IPS-18a (cell line): ENCODE measurements around the gene BLCAP.
"Not testable (repeated sequence)": the region's sequence is repeated elsewhere in the genome, so short reads cannot be mapped to it uniquely, and the experiment has no call there.

Experiments
- H3K27ac ChIP-seq: one replicate; pipeline ENCODE4 v1.5.1; 2013; ENCODE audit warnings: low read length
- H3K27me3 ChIP-seq: one replicate; pipeline ENCODE4 v1.6.1; 2013; ENCODE audit warnings: mild to moderate bottlenecking, low read length; ENCODE audit not compliant: control insufficient read depth, insufficient read depth
- H3K36me3 ChIP-seq: one replicate; pipeline ENCODE4 v1.6.1; 2013; ENCODE audit warnings: low read depth, low read length; ENCODE audit not compliant: control insufficient read depth
- H3K4me1 ChIP-seq: one replicate; pipeline ENCODE4 v1.6.1; 2013; ENCODE audit warnings: low read depth, low read length; ENCODE audit not compliant: control insufficient read depth
- H3K4me3 ChIP-seq: one replicate; pipeline ENCODE4 v1.5.1; 2013; ENCODE audit warnings: low read length
- H3K9ac ChIP-seq: one replicate; pipeline ENCODE4 v1.6.1; 2013; ENCODE audit warnings: mild to moderate bottlenecking, low read length, moderate library complexity
- H3K9me3 ChIP-seq: one replicate; pipeline ENCODE4 v1.6.1; 2013; ENCODE audit warnings: low read depth, low read length; ENCODE audit not compliant: control insufficient read depth

BLCAP gene

DNA sequence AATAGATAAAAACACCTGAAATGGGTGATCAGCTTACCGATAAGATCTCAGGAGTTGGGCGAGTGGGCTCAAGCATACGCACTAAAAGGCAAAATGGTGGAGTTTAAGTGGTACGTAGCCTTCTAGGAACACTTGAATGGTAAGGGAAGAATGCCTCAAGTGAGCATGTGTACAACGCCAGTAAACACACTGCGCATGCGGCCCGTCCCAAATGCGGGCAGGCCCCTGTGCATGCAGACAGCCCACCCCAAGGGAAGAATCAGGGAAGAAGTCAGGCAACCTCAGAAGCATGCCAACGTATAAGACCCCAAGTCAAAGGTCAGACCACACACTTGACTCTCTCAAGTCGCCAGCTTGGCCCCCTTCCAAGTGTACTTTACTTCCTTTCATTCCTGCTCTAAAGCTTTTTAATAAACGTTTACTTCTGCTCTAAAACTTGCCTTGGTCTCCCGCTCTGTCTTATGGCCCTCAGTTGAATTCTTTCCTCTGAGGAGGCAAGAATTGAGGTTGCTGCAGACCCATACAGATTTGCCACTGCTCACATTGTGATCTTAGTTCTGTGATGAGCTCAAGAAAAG, 27.1 kb upstream of the BLCAP start:
- not testable (repeated sequence) for H3K4me1 ChIP-seq, H3K4me3 ChIP-seq, H3K27ac ChIP-seq, H3K27me3 ChIP-seq, H3K36me3 ChIP-seq, H3K9me3 ChIP-seq, H3K9ac ChIP-seq

DNA sequence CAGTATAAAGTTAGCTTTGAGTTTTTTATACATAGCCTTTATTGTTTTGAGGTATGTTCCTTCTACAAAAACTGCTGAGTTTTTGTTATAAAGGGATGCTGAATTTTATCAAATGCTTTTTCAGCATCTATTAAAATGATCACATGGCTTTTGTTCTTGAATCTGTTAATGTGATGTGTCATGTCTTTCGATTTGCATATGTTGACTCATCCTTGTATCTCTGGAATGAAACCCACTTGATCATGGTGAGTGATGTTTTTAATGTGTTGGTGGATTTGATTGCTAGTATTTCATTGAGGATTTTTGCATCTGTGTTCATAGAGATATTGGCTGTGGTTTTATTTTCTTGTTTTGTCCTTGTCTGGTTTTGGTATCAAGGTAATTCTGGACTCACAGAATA, 24.7 kb upstream of the BLCAP start:
- Histone ChIP-seq H3K4me3 (no peak overlapping the region), H3K9me3 (no peaks in the 10 kb centered on the region), H3K4me1 (no peaks in the 10 kb centered on the region), H3K36me3 (no peaks in the 10 kb centered on the region), H3K9ac (no peak overlapping the region), H3K27me3 (no peaks in the 10 kb centered on the region), H3K27ac (no peak overlapping the region)

GRCh38 chr20:37551660-37552059, 24.0 kb upstream of the BLCAP start:
- not testable (repeated sequence) for H3K4me3 ChIP-seq, H3K36me3 ChIP-seq, H3K9me3 ChIP-seq, H3K27me3 ChIP-seq, H3K27ac ChIP-seq, H3K4me1 ChIP-seq, H3K9ac ChIP-seq

GRCh38 chr20:37550101-37550920, 22.6 kb upstream of the BLCAP start:
- not testable (repeated sequence) for H3K4me3 ChIP-seq, H3K36me3 ChIP-seq, H3K27me3 ChIP-seq, H3K9me3 ChIP-seq, H3K27ac ChIP-seq, H3K4me1 ChIP-seq, H3K9ac ChIP-seq

DNA sequence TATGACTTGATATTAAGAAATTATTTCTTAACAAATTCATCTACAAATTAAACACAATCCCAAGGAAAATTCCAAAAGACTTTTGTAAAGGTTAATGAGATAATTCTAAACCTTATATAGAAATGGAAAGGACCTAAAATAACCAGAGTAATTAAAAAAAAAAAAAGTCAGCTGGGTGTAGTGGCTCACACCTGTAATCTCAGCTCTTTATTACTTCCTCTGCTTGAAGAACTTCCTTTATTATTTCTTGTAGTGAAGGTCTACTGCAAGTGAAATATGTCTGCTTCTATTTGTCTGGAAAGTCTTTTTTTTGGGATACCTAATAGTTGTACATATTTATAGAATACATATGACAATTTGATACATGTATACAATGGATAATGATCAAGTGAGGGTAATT, 20.2 kb upstream of the BLCAP start:
- no peaks in the 10 kb centered on the region for H3K36me3 ChIP-seq
- H3K4me1 ChIP-seq = no peaks in the 10 kb centered on the region
- H3K9me3 ChIP-seq = no peaks in the 10 kb centered on the region
- H3K27ac ChIP-seq = no peak overlapping the region
- H3K9ac ChIP-seq = no peak overlapping the region
- H3K4me3 ChIP-seq = no peak overlapping the region
- no peaks in the 10 kb centered on the region for H3K27me3 ChIP-seq

DNA sequence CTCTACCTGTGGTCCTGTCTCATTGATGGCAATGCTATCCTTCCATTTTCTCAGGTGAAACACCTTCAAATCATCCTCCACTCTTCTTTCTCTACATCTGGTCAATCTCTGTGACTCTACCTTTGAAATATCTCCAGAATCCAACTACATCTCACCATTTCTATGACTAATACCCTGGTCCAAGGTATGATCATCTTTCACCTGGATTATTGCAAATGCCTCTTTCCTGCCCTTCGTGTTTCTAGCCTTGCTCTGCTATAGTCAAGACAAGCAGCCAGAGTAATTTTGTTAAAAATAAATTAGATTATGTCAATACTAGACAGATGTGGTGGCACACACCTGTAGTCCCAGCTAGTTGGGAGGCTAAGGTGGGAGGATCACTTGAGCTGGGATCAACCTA, 17.8 kb upstream of the BLCAP start:
- Histone ChIP-seq H3K36me3 (no peaks in the 10 kb centered on the region), H3K27ac (no peak overlapping the region), H3K4me3 (no peak overlapping the region), H3K27me3 (no peaks in the 10 kb centered on the region), H3K9ac (no peak overlapping the region), H3K9me3 (no peaks in the 10 kb centered on the region), H3K4me1 (no peaks in the 10 kb centered on the region)

DNA sequence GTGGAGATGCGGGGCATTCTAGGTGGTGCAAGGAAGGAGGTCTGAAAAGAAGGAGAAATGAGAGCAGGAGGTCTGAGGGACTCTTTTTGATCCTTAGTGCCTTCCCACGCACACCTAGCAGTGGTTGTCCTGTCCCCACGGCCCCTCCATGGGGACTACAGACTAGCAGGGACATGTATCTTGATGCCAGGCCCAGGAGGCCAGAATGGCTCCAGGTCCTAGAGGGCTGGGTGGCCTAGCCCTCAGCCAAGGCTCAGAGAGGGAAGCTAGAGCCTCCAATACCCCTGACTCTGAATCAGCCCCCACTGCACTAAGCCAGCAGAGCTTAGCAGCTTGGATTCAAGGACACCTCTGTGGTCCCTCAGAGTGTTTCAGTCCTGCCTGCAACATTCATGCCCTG, 16.7 kb upstream of the BLCAP start:
- Histone ChIP-seq H3K4me3 (no peak overlapping the region), H3K4me1 (no peaks in the 10 kb centered on the region), H3K27ac (no peak overlapping the region), H3K9me3 (no peaks in the 10 kb centered on the region), H3K27me3 (no peaks in the 10 kb centered on the region), H3K9ac (no peak overlapping the region), H3K36me3 (no peaks in the 10 kb centered on the region)

GRCh38 chr20:37543828-37544227, 16.2 kb upstream of the BLCAP start:
- Histone ChIP-seq H3K9me3 (no peaks in the 10 kb centered on the region), H3K9ac (no peak overlapping the region), H3K27me3 (no peaks in the 10 kb centered on the region), H3K4me3 (no peak overlapping the region), H3K27ac (no peak overlapping the region), H3K4me1 (no peaks in the 10 kb centered on the region), H3K36me3 (no peaks in the 10 kb centered on the region)

GRCh38 chr20:37542281-37542680, 14.6 kb upstream of the BLCAP start:
- no peaks in the 10 kb centered on the region for H3K4me1 ChIP-seq
- H3K9ac ChIP-seq = no peak overlapping the region
- no peaks in the 10 kb centered on the region for H3K36me3 ChIP-seq
- H3K9me3 ChIP-seq = no peaks in the 10 kb centered on the region
- no peak overlapping the region for H3K27ac ChIP-seq
- H3K4me3 ChIP-seq = no peak overlapping the region
- H3K27me3 ChIP-seq = no peaks in the 10 kb centered on the region

DNA sequence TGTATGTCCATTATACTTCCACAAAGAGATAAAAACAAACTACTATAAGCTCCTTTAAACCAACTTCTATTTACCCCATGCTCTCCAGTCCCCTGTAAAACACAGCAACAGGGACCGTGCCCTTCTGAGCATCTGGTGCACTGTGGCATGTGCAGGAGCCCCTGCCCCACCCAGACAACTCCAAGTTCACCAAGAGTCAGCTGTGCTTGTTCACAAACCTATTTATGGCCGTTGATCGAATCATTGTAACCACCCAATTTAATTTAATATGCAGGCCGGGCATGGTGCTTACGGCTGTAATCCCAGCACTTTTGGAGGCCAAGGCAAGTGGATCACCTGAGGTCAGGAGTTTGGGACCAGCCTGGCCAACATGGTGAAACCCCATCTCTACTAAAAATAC, 13.7 kb upstream of the BLCAP start:
- H3K9me3 ChIP-seq = no peaks in the 10 kb centered on the region
- no peaks in the 10 kb centered on the region for H3K4me1 ChIP-seq
- H3K36me3 ChIP-seq = no peaks in the 10 kb centered on the region
- no peaks in the 10 kb centered on the region for H3K27me3 ChIP-seq
- no peak overlapping the region for H3K4me3 ChIP-seq
- no peak overlapping the region for H3K9ac ChIP-seq
- no peak overlapping the region for H3K27ac ChIP-seq

DNA sequence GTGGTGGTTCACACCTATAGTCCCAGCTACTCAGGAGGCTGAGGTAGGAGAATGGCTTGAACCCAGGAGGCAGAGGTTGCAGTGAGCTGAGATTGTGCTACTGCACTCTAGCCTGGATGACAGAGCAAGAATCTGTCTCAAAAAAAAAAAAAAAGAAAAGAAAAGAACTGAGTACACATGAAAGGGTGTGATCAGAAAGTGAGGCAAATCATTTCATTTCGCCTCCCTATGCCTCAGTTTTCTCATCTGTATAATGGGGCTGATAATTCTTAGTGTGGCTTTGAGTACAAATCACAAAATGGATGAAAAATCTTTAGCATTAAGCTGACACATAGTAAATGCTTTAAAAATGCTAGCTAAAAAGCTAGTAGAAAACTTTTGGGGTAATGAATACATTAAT, 13.2 kb upstream of the BLCAP start:
- H3K27me3 ChIP-seq, H3K36me3 ChIP-seq, H3K9ac ChIP-seq, H3K9me3 ChIP-seq, H3K4me3 ChIP-seq, H3K4me1 ChIP-seq, H3K27ac ChIP-seq: not testable (repeated sequence)

DNA sequence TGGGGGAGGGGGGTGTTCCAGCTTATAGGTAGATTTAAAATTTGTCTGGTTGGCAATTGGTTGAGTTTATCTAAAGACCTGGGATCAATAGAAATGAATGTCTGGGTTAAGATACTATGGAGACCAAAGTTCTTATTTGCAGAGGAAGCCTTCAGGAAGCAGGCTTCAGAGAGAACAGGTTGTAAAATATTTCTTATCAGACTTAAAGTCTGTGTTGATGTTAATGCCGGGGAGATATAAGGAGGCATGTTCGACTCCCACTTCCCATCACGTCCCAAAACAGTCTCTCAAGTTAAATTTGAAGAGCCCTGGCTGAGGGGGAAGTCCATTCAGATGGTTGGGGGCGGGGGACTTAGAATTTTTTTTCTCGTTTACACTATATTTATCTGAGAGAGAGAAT, 12.3 kb upstream of the BLCAP start:
- H3K27me3 ChIP-seq = no peaks in the 10 kb centered on the region
- H3K4me1 ChIP-seq = no peaks in the 10 kb centered on the region
- H3K27ac ChIP-seq = no peak overlapping the region
- H3K9ac ChIP-seq = no peak overlapping the region
- no peak overlapping the region for H3K4me3 ChIP-seq
- no peaks in the 10 kb centered on the region for H3K36me3 ChIP-seq
- no peaks in the 10 kb centered on the region for H3K9me3 ChIP-seq
